AG08395 (cell line): ENCODE results near the gene C1QL1.

Source experiments
- DNase-seq: peaks from one replicate; pipeline ENCODE4 v3.0.0; 2012; ENCODE audit warnings: mixed read lengths, low spot score

Gene C1QL1

DNA sequence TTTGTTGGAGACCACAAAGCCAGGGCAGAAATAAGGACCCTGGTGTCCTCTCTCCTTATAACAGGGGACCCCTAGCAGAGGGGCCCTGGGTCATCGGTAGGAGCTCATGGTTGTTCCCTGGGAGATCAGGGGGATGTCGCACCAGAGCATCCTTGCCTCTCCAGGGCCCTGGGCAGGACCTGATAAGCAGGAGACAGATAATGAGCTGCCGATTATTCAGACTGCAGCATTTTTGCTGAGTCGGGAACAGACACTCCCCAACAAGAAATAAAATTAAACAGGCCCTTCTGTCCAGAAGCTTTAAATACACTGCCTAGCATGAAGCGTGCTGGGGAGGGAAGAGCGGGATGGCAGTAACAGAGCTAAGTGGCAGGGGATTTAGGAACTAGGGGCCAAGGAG lies 37.4 kb downstream of the C1QL1 start:
- DNase-seq: no peak

DNA sequence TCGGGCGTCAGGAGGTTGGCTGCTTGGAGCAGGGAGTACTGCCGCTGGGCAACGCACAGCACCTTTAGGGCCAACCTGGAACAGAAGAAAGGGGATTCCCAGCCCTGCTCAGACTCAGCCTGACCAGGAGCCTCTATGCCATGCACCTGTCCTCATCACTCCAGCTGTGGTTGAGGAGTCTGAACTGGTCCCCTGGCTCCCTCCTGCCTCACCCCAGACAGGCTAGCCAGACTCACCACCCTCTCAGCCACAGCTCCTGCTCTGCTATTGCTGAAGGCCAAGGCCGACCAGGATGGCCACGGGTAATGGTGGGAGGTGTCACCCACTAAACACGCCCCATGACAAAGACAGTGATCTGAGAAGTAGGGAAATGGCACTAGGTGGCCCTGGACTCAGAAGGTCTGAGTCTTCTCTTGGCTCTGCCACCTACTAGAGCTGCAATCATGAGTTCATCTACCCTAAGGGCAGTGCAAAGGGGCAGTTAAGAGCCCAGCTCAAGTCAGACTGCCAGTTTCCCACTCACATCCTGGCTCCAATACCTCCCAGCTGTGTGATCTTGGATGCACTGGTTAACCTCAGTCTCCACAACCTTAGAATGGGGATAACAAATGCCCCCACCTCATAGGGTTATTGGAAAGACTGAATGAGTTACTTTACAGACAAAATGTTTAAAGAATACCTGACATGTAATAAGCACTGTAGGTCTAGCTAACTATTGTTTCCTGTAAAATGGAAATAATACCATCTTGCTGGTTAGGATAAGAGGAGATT lies 39.0 kb downstream of the C1QL1 start:
- DNase-seq: no peak

DNA sequence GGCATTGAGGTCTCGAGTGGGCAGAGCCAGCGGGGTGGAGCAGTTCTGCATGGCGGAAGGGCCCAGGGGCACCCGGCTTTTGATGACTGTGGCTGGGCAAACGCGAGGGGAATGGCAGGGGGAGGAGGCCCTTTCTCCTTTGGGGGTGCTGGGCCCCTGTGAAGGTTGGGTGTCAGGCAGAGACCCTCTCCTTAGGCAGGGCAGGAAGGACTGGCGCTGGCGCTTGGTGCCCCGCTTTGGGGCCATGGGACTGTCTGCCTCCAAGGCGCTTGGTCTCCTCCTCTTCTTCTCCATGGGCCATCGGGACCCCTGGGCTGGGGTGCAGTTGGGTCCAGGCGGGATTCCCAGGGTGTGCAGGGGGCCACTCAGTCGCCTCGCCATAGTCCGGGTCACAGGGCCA lies 40.0 kb downstream of the C1QL1 start:
- no peak for DNase-seq

DNA sequence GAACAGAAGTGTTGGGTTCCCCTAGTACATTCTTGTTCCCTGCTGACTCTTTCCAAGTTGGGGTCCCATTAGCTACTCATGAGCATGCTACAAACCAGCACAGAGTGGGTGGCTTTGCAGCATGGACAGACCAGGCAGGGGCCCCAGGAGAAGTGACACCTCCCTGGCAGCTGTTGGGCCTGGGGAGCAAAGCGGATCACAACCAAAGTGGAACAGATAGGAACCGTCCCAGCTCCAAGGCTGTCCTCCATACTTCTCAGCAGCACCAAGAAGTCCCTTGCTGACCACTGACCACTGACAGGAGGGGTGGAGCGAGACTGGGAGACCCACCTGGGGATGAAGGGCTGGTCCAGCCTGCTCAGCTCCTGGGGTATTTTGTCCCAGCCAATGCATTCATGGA lies 40.4 kb downstream of the C1QL1 start:
- DNase-seq: no peak

DNA sequence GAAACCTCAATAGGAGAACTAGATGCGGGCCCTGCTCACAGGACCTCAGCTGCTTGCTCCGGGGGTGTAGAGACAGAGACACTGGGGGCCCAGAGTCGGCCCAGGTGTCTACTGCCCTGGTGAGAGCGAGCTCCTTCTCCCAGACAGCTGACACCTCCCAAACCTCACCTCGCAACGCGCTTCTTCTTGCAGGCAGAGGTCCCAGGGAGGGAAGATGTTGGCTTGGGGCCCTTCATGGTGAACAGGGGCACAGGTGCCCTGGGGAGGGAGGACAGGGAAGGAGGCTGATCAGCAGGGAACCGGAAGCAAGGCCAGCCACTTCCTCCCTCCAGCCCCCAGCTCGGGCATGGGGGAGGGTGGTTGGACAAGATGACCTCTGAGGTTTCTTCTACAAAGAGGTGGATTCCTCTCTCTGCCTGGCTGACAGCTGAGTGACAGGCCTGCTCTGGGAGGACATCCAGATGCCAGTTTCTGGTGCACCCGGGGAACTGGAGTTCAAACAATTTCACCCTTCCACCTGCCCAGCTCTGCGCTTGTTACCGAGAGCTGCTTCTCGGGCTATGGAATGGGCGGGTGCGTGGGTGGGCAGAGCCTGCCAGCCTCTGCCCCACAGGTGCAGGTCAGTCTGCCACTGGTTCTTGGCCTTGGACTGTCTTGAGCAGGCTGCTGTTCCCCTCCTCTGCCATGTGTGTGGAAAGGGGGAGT lies 41.1 kb downstream of the C1QL1 start:
- DNase-seq: no peak

DNA sequence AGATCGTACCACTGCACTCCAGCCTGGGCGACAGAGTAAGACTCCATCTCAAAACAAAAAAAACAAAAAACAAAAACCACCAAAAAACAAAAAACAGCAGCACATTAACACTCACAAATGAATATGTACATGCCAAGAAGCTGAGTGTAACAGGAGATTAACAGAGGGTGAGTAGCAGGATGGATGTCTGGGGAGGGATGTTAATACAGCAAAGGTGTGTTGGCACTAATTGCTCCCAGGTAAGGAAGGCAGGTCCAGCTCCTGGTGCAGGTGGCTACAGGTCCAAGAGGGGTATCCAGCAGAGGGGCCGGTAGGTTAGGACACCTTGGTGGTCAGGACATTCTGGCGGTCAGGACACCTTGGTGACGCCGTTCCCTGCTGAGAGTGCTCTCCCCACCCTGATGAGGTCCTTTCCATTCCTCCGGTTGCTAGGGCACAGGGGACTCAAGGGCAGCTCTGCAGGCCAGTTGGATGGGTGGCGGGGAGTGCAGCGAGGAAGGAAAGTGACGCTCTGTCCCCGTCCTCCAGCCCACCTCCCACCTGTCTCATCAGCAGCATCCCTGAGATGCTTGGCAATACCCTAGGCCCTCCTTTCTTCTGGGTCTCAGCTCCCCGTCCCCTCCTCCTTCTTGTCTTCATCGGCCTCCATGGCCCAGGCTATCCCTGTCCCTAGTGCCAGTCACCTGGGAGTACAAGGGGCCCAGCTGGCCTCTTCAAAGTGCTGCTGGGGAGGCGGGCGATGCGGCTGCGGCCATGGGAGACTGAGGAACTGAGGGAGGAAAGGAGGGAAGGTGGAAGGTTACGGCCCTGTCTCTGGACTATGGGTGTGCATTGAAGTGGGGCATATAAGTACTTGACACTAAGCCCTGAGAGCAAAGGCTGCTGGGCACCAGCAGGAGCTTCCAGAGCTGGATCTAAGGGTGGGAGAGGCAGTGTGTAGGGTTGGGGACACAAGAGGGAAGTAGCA lies 42.1 kb downstream of the C1QL1 start:
- DNase-seq: no peak

DNA sequence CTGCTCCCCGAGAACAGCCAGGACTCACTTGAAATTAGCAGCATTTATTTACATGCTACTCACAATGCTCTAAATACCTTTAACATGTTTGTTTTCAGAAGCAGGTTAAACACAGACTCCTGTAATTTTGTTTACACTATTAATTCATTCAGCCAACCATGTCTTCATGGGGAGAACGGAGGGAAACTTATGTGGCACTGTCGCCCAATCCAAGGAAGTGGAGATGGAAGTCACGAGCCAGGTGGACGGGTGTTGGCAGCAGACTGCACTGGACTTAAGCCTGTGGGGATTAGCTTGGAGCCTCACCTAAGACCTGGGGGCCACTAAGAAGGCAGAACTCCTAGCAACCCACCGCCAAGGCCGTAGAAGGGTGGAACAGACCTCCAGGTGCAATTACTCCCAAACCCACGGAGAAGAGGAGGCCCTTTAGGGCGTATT lies 44.0 kb downstream of the C1QL1 start:
- DNase-seq: no peak

DNA sequence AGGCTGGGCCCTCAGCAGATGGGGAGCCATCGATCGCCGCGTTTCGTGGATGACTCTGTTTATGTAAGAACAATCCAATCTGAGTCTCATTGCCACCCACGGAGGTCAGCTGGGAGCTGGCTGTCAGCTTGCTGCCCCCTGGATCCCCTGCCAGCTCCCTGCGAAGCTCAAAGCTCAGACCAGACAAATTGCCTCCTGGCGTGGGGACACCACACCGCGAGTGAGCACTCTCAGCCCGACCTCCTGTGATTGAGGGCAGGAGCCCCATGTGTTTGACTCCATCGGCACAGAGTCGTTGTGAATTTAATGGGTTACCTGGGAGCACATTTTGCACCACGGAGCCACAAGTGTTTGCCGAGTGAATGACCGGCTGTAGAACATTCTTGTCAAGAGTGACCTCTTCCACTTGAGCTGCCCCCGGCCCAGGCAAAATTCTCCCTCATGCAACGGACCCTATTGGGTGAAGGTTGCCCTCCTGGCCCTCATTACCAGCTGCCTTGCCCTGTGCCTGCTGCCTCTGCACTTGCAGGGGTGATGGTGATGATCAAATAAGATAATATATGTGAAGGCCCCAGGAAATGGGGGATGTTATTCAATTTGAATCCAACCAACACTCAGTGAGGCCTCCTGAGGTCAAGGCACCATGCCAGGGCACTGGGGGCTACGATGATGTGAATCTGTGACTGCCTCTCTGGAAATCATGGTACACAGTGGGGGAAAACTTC lies 45.2 kb downstream of the C1QL1 start:
- DNase-seq: no peak

DNA sequence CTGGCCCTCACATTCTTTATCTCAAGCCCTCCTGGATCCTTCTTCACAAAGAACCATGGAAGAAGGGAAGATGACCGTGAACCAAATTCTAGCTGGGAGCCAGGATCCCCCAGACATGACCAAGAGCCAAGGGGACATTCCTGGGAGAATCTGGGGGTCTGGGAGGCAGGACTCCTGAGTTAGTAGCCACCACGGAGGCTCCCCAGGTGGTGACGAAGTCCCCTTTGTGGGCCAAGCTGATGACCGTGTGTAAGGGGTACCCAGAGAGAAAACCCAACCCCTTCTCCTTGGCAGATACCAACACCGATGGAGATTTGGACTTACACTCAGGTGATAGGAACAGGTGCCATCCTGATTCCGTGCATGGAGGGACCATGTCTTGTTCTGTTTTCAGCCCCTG lies 46.0 kb downstream of the C1QL1 start:
- DNase-seq: no peak

DNA sequence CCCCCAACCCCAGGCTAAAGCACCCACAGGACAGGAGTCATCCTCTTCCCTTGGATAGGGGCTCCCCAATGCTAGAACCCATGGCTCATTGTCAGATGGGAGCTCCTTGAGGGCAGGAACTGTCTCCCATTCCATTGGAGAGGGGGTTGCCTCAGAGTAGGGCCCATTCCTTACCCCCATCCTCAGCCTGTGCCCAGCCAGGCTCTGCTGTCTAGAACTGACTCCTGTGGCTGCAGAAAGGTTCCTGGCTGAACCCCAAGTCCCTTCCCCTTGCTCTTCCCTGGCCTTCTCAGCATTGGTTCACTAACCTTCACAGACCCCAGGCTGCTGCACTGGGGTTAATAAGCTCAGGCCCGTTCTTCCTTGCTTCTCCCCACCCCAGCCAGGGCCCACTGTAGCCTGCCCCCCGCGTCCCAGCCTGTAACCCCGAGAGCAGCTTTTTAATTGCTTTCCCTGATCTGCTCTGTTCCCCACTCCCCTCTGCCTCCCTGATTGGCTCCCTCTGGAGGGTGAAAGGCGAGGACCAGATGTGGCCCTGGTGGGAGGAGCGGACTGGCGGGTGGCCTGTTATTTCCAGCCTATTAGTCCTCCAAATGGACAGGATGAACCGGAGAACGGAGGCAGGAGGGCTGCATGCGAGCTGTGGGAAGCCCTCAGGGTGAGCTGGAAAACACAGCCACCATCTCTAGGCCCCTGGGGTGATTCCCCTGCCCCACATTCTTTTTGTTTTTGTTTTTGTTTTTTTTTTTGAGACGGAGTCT lies 46.8 kb downstream of the C1QL1 start:
- DNase-seq: peak; percentile 57

DNA sequence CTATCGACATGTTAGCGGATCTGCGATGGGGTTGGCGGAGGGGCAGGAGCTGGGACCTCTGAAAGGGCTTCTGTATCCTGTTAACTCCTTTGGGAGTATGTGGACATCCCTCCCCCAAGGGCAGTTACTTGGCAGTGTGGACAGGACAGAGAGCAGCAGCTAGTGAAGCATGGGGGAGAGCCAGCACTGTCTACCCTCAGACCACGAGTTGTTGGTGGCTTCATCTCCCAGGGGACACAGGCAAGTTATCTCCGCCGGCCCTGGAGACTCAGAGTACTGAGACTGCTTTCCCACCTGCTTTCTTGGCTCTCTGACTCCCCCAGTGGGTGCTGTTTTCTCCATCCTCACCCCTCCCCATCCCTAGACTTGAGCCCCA lies 47.5 kb downstream of the C1QL1 start:
- no peak for DNase-seq

DNA sequence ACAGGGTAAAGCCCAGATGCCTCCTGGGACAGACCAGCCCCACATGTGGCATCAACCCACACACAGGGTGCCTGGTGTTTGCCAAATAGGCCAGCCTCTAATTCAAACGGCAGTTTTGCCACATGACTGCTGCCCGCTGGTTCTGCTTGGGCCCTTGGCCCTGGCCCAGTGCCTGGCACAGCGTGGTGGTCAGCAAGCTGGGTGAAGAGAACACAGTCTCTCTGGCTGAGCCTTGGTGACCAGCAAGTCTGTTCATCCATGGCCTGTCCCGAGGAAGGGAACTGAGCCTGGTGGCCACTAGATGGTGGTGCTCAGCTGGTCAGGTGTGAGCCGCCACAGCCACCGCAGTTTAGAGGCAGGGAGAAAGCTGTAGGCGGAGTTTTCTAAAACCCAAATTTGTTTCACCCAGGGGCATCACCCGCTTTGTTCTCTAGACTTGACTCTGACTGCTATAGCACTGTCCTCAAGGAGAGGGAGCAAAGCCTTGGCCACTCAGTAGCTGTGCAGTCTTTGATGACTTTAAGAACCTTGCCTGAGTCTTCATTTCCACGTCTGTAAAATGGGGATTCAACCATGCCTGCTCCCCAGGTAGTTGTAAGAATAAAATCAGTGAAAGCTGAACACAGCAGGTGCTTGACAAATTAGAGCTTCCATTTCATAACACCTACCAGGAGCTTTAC lies 48.1 kb downstream of the C1QL1 start:
- DNase-seq: peak; percentile 90

DNA sequence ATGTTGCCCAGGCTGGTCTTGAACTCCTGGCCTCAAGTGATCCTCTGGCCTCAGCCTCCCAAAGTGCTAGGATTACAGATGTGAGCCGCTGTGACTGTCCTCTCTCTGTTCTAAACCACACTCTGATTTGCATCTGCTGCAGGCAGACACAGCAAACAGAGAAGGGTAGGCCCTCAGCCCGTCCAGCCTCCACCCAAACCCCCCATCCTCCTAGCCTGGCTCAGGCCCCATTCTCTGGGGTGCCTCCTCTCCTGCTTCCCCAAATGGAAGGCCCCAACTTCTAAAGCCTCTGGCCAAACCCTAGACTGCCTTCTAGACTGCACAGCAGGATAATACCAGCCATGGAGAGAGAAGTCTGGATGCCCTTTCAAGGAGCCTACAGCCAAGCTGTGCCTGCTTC lies 48.7 kb downstream of the C1QL1 start:
- DNase-seq: no peak

DNA sequence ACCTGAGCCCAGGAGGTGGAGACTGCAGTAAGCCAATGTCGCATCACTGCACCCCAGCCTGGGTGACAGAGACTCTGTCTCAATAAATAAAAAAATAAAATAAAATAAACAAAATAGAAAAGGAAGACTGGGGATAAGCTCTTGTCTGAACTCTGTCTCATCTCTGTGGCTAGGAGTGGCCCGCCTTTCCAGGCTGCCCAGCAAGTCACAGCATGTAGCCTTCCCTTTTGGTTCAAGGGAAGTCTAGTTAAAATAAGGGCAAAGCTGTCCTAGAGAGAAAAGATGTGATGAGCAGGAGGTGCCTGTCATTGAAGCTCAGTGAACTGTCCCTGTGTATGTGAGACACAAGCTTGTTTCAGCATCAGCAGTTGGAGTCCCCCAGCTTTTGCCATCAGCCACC lies 50.1 kb downstream of the C1QL1 start:
- DNase-seq: no peak

DNA sequence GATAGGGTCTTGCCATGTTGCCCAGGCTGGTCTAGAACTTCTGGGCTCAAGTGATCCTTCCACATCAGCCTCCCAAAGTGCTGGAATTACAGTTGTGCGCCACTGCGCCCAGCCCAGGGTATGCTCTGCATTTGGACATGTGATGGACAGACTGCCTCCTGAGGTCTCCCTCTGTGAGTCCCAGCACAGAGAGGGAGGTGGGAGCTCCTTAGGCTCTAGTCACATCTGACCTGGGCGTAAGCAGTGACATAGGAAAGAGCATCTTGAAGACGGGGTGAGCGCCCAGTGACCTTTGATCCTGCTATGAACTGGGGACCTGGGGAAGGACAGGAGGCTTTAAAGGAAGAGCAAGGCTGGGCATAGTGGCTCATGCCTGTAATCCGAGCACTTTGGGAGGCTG lies 50.6 kb downstream of the C1QL1 start:
- DNase-seq: no peak

DNA sequence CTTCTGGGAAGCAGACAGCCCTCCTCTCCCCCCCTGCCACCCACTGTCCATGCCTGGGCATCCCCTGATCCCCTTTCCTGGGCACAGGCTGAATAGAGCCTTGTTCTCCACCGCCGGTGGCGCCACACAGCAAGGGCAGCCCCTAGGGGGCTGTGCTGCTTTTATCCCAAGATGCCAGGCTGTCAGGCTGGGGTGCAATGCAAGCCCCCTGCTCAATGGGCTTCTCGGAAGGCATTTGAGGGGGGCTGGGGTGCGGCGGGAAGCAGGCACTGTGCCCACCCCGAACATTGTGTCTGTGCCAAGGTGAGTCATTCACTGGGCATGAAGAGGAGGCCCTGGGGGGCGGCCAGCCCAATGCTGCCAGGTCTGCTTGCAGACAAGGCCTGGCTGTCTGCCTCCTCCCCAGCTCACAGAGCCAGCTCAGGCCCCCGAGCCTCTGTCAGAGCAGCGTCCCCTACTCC lies 51.3 kb downstream of the C1QL1 start:
- peak; percentile 58 for DNase-seq

DNA sequence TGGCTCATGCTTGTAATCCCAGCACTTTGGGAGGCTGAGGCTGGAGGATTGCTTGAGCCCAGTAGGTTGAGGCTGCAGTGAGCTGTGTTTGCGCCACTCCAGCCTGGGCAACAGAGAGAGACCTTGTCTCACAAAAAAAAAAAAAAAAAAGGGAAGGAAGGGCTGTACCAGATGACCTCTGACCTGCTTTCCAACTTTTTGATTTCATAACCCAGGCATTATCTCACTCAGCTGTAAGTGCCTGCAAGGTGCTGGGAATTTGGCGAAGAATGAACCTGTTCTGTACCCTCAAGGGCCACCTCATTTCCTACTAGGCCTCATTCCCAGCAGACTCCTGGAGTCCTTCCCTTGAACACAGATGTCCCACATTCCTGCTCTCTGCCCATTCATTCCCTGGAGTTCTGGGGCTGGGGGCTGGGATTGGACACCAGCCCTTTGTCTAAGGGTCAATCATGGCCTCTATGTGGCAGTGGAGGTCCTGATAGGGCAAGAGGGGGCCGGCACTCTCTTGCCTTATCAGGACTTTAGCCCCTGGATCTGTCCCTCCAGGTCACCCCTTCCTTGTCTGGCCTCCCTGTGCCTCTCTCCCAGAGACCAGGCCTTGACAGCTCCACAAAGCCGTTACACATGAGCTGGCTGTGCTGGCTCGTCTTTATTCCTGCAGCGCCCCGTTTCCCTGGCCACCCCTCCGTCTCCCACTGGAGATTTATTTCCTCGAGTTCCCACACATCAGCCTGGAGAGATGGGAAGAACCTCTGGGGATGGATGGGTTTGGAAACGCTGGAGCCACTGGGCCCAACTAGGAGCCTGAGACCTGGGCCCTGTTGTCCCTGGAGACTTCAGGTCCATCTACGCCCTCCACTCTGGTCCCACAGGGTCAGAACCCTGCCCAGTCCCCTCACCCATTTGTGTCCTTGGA lies 52.0 kb downstream of the C1QL1 start:
- no peak for DNase-seq

DNA sequence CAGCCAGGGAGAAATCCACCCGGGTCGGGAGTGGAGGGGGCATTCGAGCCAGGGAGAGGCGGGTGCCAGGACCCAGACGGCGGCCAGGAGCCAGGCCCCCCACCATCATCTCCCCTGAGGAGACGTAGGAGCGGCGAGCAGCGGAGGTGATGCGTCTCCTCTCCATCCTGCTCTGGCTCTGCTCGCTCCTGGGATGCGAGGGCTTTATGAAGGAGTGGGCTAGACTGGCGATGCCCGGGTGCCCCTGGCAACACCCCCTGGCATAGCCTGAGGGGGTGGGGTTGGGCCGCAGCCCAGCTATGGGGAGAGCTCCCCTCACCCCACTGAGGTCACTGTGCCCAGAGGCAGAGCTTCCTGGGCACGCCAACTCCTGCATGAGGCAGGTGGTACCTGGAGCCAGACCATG lies 52.8 kb downstream of the C1QL1 start, which contains the start of gene GFAP:
Gene GFAP (minus strand): TSS at position 180 of the 406 bp plus-strand sequence. CDS start 14 bp downstream, at position 166.
- DNase-seq: no peak

DNA sequence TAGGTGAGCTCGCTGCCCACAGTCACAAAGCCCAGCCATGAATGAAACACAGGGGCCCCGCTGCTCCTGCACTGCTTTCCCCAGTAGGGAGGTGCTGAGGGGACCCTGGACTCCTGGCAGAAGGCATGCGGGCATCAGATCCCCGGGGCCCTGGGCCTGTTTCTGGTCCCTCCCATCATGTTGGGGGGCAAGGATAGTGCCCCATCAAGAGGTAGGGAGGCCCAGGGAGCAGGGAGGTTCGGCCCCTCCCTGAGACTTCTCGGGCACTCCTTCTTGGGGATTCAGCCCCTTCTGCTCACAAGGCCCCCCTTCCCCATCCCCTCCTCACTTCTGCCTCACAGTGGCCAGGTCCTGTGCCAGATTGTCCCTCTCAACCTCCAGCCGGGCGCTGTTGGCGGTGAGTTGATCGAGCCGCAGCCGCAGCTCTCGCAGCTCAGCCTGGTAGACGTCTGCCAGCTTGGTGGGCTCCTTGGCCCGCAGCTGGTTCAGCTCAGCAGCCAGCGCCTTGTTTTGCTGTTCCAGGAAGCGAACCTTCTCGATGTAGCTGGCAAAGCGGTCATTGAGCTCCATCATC lies 53.3 kb downstream of the C1QL1 start:
- no peak for DNase-seq
